ENCODE measurements around the gene LINC01488. TPM values are rescaled to one million over a fixed set of nuclear protein-coding genes. Genes with fewer than 3 reads are reported as not detected.
A peak's percentile ranks its signal among the peaks of the same experiment; 100 is the strongest.

Gene LINC01488
- total and polyA plus RNA-seq, 9 of the 15 experiments (the other 6 are each of a cell fraction or from before 2014, with no cell fraction given): not detected

- no peak for TF ChIP-seq ID3 (CRISPR knock-in tag; IDR thresholded peaks at IDR 0.05)
- TF ChIP-seq ID3 (tag; IDR thresholded peaks at IDR 0.05): no peak; the same call in 1 of the 2 replicates
- TF ChIP-seq, protein P1, sequence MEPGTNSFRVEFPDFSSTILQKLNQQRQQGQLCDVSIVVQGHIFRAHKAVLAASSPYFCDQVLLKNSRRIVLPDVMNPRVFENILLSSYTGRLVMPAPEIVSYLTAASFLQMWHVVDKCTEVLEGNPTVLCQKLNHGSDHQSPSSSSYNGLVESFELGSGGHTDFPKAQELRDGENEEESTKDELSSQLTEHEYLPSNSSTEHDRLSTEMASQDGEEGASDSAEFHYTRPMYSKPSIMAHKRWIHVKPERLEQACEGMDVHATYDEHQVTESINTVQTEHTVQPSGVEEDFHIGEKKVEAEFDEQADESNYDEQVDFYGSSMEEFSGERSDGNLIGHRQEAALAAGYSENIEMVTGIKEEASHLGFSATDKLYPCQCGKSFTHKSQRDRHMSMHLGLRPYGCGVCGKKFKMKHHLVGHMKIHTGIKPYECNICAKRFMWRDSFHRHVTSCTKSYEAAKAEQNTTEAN (CRISPR knock-in tag; IDR thresholded peaks at IDR 0.05): no peak
- TF ChIP-seq TCF7L2 (IDR thresholded peaks at IDR 0.05; ENCODE audit: low read depth, low read length): no peak
- TF ChIP-seq ZEB2 (IDR thresholded peaks at IDR 0.05): peak; percentile 86
- 0 out of 2 replicates have a peak, but pooled peaks have one; percentile 44 for TF ChIP-seq SMARCC2 (IDR thresholded peaks at IDR 0.05; ENCODE audit: low read depth)
- TF ChIP-seq RREB1 (CRISPR knock-in tag; IDR thresholded peaks at IDR 0.05): no peak
- TF ChIP-seq CHD1 (IDR thresholded peaks at IDR 0.05; ENCODE audit: low read length): no peak
- 0 out of 2 replicates have a peak, but pooled peaks have one; percentile 41 for TF ChIP-seq RUNX1 (IDR thresholded peaks at IDR 0.05; ENCODE audit: low read depth)
- TF ChIP-seq DPF2 (IDR thresholded peaks at IDR 0.05): peak; percentile 52
- 0 out of 4 replicates have a peak, but pooled peaks of 1 of the 2 experiments have one; percentile 14 for TF ChIP-seq MAZ (CRISPR knock-in tag; conservative IDR thresholded peaks at IDR 0.05 in 1 of 2, IDR thresholded peaks at IDR 0.05 in 1 of 2)
- TF ChIP-seq TFAM (CRISPR knock-in tag; conservative IDR thresholded peaks at IDR 0.05): no peak
- TF ChIP-seq TRIM28 (IDR thresholded peaks at IDR 0.05): no peak
- no peak for TF ChIP-seq GABPA (tag; conservative IDR thresholded peaks at IDR 0.05; ENCODE audit: low read depth)
- TF ChIP-seq CBFA2T2 (conservative IDR thresholded peaks at IDR 0.05): peak; percentile 19
- TF ChIP-seq TFE3 (CRISPR knock-in tag; IDR thresholded peaks at IDR 0.05): peak; percentile 97
- TF ChIP-seq LEF1 (IDR thresholded peaks at IDR 0.05): 0 out of 2 replicates have a peak, but pooled peaks have one; percentile 19
Observed at GRCh38 chr11:69448471-69449284, 32.8 kb upstream of the LINC01488 start (continued).

Data from K562 (cell line).